PFSK-1 (cell line): Measurements from ENCODE around the gene CACNA2D2.

Experiments
- FOXP2 ChIP-seq: optimal IDR thresholded peaks from 2 replicates; pipeline ENCODE3; 2011; ENCODE audit warnings: borderline replicate concordance, control low read depth, inconsistent platforms; ENCODE audit not compliant: insufficient read depth; ENCODE audit errors: extremely low read length, extremely low read depth
- POLR2AphosphoS5 ChIP-seq: IDR thresholded peaks from 2 replicates; pipeline ENCODE4 v1.6.1; 2012; ENCODE audit warnings: low read depth, mild to moderate bottlenecking, control low read depth, low read length, moderate library complexity
- SIN3A ChIP-seq: IDR thresholded peaks from 2 replicates; pipeline ENCODE4 v1.6.1; 2012; ENCODE audit warnings: mild to moderate bottlenecking, low read length, moderate library complexity, borderline replicate concordance; ENCODE audit not compliant: insufficient read depth
- TAF1 ChIP-seq: IDR thresholded peaks from 2 replicates; pipeline ENCODE4 v1.6.1; 2012; ENCODE audit warnings: low read length, control low read depth, borderline replicate concordance; ENCODE audit not compliant: insufficient read depth
- TF ChIP-seq, protein P1 (sequence below), 2 experiments: IDR thresholded peaks; 2 replicates each; pipeline versions ENCODE4 v1.6.1 to v1.8.0; 2011 to 2012; ENCODE audit warnings: low read depth in 2 of 2, low read length in 2 of 2, control low read depth in 1 of 2, inconsistent platforms in 1 of 2, mild to moderate bottlenecking in 1 of 2, moderate library complexity in 1 of 2; ENCODE audit not compliant: insufficient read depth in 1 of 2

The CACNA2D2 gene

DNA sequence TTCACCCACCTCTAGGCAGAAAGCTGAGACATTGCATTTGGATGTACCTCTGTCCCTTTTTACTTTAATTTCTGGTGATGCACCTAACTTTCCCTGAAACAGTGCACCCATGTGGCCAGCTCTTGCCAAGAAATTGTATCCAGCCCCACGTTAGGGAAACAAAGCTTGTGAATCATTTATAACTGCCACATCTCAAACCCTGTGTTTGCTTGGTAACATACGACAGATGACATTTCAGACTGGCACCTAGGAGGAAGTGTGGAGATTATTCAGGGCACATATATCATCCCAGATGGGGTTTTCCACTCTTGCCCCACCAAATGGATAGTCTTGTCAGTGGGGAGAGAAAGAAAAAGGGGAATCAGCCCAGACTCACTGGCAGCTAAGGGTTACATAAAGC, 150.7 kb downstream of the CACNA2D2 start:
- TF ChIP-seq FOXP2 (no peak), POLR2AphosphoS5 (no peak), TAF1 (no peak), SIN3A (no peak)
- TF ChIP-seq, protein P1, sequence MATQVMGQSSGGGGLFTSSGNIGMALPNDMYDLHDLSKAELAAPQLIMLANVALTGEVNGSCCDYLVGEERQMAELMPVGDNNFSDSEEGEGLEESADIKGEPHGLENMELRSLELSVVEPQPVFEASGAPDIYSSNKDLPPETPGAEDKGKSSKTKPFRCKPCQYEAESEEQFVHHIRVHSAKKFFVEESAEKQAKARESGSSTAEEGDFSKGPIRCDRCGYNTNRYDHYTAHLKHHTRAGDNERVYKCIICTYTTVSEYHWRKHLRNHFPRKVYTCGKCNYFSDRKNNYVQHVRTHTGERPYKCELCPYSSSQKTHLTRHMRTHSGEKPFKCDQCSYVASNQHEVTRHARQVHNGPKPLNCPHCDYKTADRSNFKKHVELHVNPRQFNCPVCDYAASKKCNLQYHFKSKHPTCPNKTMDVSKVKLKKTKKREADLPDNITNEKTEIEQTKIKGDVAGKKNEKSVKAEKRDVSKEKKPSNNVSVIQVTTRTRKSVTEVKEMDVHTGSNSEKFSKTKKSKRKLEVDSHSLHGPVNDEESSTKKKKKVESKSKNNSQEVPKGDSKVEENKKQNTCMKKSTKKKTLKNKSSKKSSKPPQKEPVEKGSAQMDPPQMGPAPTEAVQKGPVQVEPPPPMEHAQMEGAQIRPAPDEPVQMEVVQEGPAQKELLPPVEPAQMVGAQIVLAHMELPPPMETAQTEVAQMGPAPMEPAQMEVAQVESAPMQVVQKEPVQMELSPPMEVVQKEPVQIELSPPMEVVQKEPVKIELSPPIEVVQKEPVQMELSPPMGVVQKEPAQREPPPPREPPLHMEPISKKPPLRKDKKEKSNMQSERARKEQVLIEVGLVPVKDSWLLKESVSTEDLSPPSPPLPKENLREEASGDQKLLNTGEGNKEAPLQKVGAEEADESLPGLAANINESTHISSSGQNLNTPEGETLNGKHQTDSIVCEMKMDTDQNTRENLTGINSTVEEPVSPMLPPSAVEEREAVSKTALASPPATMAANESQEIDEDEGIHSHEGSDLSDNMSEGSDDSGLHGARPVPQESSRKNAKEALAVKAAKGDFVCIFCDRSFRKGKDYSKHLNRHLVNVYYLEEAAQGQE (IDR thresholded peaks at IDR 0.05; ENCODE audit: insufficient read depth in 1 of 2, low read depth in 2 of 2, low read length in 2 of 2) = no peak

DNA sequence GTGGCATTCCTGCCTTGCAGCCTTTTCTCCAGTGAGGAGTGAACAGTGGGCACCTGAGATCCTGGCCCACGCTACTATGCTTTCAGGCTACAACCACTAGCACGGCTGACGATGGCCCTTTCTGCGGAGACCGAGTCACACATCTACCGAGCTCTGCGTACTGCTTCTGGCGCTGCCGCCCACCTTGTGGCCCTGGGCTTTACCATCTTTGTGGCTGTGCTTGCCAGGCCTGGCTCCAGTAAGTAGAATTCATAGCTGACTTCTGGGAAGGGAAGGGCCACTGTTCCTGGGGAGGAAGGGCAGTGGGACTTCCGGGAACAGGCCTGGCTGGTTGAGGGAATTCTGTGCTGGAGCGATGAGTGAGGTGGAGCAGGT, 152.1 kb downstream of the CACNA2D2 start:
- no peak for TF ChIP-seq SIN3A

DNA sequence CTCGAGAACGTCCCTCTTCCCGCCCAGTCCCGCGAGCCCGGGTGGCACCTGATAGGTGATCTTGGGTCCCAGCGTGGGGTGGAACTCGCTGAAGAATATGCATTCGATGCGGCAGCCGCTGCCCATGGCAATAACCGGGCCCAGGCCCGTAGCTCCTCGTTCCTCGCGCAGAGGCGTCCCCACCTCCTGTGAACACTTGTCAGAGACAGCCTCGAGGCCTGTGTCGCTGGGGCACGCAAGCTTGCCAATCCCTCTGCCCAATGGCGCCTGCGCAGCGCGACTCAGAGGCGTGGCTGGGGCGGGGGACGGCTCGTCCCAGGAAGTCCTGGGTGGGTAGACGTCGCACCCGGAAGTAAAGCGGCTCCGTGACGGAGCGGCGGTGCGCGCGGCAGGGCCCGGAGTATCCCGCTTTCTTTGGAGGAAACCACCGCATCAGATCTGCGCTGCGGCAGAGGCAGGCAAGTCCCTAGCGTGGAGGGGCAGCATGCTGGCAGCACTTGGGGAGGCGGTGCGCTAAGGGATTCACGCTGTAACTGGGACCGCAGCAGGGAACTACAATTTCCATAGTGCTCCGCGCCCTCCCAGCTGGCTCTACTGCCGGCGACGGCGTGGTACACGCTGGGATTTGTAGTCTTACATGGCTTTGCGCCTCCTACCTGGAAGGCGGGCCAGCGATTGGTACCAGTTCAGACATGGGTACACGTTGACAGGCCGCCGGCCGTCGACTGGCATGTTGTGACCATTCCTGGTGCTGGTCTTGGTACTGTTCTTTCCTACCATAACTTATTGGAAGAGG, 152.7 kb downstream of the CACNA2D2 start, which contains the start of the genes CYB561D2 and NPRL2:
TSS of gene CYB561D2 (plus strand) at position 336 of the 796 bp plus-strand sequence. CDS start 572 bp downstream, outside the sequence.
TSS of gene NPRL2 (minus strand) at position 249 of the 796 bp plus-strand sequence. CDS start at position 126, 123 bp downstream.
- TF ChIP-seq, protein P1 (IDR thresholded peaks at IDR 0.05; ENCODE audit: insufficient read depth in 1 of 2, low read depth in 2 of 2, low read length in 2 of 2) = no peak
- peak; percentile 70; the same call in 1 of the 2 replicates for TF ChIP-seq TAF1
- TF ChIP-seq POLR2AphosphoS5 = peak; percentile 85
- peak; percentile 68; the same call in 1 of the 2 replicates for TF ChIP-seq SIN3A
- no peak for TF ChIP-seq FOXP2

DNA sequence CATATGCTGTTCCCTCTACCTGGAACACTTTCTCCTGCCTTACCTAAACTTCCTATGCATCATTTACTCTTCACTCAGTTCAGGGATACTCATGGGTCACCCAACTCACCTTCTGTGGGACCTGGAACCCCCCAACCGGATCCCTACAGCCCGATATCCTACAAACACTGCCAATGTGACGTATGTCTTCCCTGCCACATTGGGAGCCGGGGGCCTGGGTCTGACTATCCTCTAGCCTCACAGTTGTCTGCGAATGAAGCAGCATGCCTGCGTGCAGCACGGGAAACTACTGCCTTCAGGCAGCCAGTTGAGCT, 153.3 kb downstream of the CACNA2D2 start:
- TF ChIP-seq FOXP2 (no peak), POLR2AphosphoS5 (no peak), TAF1 (no peak), SIN3A (no peak)
- TF ChIP-seq, protein P1 (IDR thresholded peaks at IDR 0.05; ENCODE audit: insufficient read depth in 1 of 2, low read depth in 2 of 2, low read length in 2 of 2) = no peak

DNA sequence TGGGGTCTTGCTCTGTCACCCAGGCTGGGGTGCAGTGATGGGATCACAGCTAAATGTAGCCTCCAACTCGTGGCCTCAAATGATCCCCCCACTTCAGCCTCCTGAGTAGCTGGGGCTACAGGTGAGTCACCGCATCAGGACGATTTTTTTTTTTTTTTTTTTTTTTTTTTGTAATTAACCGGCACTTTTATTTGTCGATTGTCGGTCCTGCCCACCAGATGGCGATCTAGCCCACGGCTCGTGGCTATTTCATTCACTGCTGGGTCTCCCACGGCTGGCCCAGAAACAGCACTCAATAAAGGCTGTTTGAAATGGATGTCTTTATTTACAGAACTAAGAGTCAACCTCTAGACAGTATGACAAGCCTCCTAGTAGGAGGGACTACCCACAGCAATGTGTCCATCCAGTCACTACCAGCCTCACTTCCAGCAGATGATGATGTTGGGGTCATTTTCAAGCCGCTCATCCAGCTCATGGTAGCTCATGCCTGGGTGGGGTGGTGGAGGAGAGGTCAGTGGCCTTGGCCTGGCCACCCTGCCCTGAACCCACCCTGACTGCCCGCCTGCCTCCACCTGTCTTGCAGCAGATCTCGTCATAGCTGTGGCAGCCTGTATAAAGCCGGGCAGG, 156.1 kb downstream of the CACNA2D2 start:
- TF ChIP-seq TAF1 = no peak
- no peak for TF ChIP-seq SIN3A
- TF ChIP-seq, protein P1 (IDR thresholded peaks at IDR 0.05; ENCODE audit: insufficient read depth in 1 of 2, low read depth in 2 of 2, low read length in 2 of 2) = no peak
- TF ChIP-seq POLR2AphosphoS5 = no peak
- TF ChIP-seq FOXP2 = no peak
